Right ventricle myocardium inferior (tissue), 1 donor: ENCODE data around the gene JADE2. TPM values are rescaled to one million over a fixed set of nuclear protein-coding genes. Genes with fewer than 3 reads are reported as not detected.
"Not testable (repeated sequence)": the region's sequence is repeated elsewhere in the genome, so short reads cannot be mapped to it uniquely, and the experiment has no call there.

ENCODE experiments used
- ATAC-seq: fragments of 200-7000 bp; cut with Tn5 transposase; one replicate; pipeline ENCODE4 v1.9.1; 2020; ENCODE audit warnings: mild to moderate bottlenecking, moderate library complexity
- DNase-seq: peaks from one replicate; pipeline ENCODE4 v3.0.0; 2021; ENCODE audit errors: missing footprints
- intact Hi-C: fragments of 100-400 bp; cut with DNase I; formaldehyde crosslinking; loops from one replicate; pipeline ENCODE4 v1.11.0; 2022
- total RNA-seq: library from RNA; stranded (reverse); fragmentation: NEBNext Ultra II Directional; extraction: Animal tissue kit (Norgen Biotek cat#: 25700); gene quantifications from one replicate; pipeline ENCODE4 v1.2.1, GENCODE V29; 2021
- donor health status: DM: no; HTN: yes; CAD: no; lungs with severe emphysema.

JADE2 gene
- total RNA-seq, 1 donor from 2014 or later, result 24.6 TPM

- no peak for DNase-seq
- ATAC-seq, result no peak
- intact Hi-C loops, result no loop called here
Observed at GRCh38 chr5:134594797-134595457, 69.5 kb downstream of the JADE2 start.

DNA sequence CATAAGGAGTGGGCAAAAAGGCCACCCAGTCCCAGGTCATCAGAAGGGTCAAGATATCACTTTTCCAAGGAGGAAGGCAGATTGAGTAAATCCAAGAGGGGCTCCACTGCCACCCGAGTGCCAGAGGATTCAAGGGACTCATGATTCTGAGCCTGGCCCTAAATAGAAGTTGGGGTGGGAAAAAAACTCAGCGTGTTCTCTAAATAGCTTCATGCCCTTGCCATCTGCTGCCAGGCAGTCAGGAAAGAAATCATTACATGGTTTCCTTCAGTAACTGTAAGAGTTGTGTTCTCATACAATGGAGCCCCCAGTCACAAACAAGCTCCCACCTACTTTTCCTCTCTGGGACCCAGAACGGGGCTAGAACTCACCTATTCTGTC, 70.0 kb downstream of the JADE2 start:
- ATAC-seq (no peak), DNase-seq (no peak)
- intact Hi-C loops, result no loop called here

DNA sequence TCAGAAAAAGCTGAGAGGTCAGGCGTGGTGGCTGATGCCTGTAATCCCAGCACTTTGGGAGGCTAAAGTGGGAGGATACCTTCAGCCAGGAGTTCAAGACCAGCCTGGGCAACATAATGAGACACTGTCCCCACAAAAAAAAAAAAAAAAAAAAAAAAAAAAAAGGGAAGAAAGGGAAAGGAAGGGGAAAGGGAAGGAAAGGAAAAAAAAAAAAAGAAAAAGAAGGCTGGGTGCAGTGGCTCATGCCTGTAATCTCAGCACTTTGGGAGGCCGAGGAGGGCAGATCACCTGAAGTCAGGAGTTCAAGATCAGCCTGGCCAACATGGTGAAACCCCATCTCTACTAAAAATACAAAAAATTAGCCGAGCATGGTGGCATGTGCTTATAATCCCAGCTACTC, 74.3 kb downstream of the JADE2 start:
- intact Hi-C loops, DNase-seq, ATAC-seq: not testable (repeated sequence)

- intact Hi-C loops, result no loop called here
- ATAC-seq (no peak), DNase-seq (no peak)
Observed at GRCh38 chr5:134600600-134600999, 75.1 kb downstream of the JADE2 start.

GRCh38 chr5:134603059-134603458, 77.6 kb downstream of the JADE2 start:
- DNase-seq, result no peak
- ATAC-seq, result no peak
- intact Hi-C loops, result no loop called here

DNA sequence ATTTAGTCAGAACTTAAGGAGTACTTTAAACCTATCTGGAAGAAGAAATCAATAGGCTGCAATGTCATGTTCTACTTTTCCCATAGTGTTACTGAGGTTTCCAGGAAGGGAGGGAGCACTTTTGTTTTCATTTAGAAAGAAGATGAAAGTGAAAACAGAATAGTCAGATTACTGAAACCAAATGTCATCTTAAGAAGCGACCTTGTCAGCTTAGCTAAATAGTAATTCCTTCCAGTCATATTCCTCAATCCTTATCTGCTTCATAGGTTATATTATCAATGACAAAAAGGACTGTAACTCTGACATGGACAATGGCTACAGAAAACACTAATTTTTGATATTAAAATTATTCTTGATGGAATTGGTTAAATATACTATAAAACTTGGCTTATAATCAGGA, 79.4 kb downstream of the JADE2 start:
- ATAC-seq (no peak), DNase-seq (no peak)
- intact Hi-C loops, result no loop called here

DNA sequence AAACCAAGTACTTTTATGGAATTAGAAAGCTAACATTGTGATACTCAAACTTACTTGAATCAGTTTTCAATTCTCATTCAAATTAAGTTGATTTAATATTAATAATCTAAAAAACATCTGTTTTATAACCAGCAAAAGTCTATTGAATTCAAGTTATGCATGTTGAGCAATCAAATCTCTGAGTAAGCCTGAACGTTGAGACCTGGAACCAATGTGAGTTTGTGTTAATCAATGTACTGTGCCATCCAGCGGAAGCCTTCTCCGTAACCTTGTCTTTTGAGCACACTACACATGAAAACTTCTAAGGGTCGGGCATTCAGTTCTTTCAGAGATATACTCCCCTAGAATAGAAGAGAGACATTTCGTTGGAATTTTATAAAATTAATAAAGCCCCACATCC, 81.3 kb downstream of the JADE2 start:
- intact Hi-C loops, result no loop called here
- ATAC-seq (no peak), DNase-seq (no peak)

- intact Hi-C loops, result no loop called here
- no peak for ATAC-seq
- no peak for DNase-seq
Observed at GRCh38 chr5:134608555-134608954, 83.1 kb downstream of the JADE2 start.

DNA sequence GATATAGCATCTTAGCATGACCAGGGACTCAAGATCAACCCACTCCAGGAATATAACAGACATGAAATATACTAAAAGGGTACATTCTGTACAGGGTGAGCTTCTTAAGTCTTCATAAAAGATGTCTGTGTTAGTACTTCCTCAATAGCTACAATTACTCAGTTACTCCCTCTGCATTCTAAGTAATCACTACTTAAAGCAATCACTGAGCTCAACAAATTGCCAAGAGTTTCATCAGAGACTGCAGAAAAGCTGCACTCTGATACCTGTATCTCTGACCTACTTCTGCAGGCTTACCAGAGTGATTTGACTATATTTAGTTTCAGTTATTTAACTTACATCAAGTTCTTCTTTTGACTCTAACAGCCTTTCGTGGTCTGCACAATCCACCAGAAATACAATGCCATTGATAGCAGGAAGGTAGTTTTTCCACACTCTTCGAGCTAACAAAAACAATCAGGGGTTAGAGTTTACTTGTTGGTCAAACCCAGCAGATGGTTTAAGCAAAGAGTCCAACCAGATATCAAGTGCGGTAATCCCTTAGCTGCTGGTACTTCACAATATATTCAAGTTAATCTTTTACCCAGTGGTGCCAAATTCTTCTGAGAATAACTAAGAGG, 83.9 kb downstream of the JADE2 start:
- intact Hi-C loops, result no loop called here
- ATAC-seq, result no peak

DNA sequence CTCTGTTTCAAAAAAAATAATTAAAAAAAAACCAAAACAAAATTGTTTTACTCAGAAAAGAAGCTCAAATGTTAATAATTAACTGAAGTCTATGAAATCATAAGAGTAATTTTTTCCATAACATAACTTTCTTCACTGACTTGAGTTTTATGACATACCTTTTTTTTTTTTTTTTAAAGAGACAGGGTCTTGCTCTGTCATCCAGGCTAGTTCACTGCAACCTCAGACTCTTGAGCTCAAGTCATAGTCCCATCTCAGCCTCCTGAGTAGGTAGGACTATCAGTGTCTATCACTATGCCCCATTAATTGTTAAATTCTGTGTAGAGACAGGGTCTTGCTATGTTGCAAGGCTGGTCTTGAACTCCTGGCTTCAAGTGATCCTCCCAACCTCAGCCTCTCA, 85.3 kb downstream of the JADE2 start:
- intact Hi-C loops, result no loop called here
- DNase-seq (no peak), ATAC-seq (no peak)

More for the DNA sequence above, 83.9 kb downstream of the JADE2 start:
- no peak for DNase-seq

- ATAC-seq, result no peak
- DNase-seq, result no peak
- intact Hi-C loops, result no loop called here
Observed at GRCh38 chr5:134611515-134611914, 86.0 kb downstream of the JADE2 start.

GRCh38 chr5:134614450-134615085, 89.1 kb downstream of the JADE2 start:
- intact Hi-C loops, result no loop called here
- DNase-seq (no peak), ATAC-seq (no peak)

- intact Hi-C loops, result no loop called here
- no peak for DNase-seq
- no peak for ATAC-seq
Observed at GRCh38 chr5:134620634-134621033, 95.2 kb downstream of the JADE2 start.

DNA sequence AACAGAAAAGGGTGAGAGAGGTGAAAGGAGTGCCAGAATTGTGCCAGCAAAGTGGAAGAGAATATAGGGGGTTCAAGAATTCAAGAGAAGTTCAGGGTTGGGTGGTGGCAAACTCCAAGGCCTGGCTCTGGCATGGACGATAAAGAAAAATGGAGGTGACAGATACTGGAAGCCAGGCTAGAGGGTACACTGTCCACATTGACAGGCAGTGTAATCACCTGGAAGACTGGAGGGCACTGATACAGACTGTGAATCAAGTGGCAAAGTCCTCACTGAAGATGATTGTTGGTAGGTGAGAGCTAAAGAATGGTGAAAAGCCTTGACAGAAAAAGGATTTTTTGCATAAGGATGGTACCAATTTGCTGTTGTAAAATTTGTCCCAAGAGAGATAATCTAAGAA, 100.1 kb downstream of the JADE2 start:
- DNase-seq (no peak), ATAC-seq (no peak)
- intact Hi-C loops, result no loop called here

GRCh38 chr5:134626369-134627014, 101.0 kb downstream of the JADE2 start:
- intact Hi-C loops, result no loop called here
- DNase-seq (no peak), ATAC-seq (no peak)

Other genes starting within 250 kb of the JADE2 start
- 4.7 TPM for gene CDKL3, start 158.5 kb upstream of the JADE2 start, total RNA-seq
- gene UBE2B, start 154.1 kb upstream of the JADE2 start, total RNA-seq, result 258 TPM
- gene CDKN2AIPNL, start 113.8 kb upstream of the JADE2 start, total RNA-seq, result 45.7 TPM
- gene SAR1B, start 107.2 kb downstream of the JADE2 start, total RNA-seq, result 92.5 TPM
- 6.9 TPM for gene SEC24A, start 123.1 kb downstream of the JADE2 start, total RNA-seq
- 14.5 TPM for gene CAMLG, start 212.9 kb downstream of the JADE2 start, total RNA-seq
- 27.6 TPM for gene DDX46, start 233.1 kb downstream of the JADE2 start, total RNA-seq